MCF 10A (cell line): ENCODE data around the gene TRIM9. TPM values are rescaled to one million over a fixed set of nuclear protein-coding genes. Genes with fewer than 3 reads are reported as not detected.

Source experiments
- BruUV-seq: library from RNA; stranded (reverse); fragments of 400-500 nt; replicated peaks from 2 replicates; lab custom pipeline; 2021; lab: Mats Ljungman, UMichigan
- CTCF ChIA-PET: fragments of 300-600 bp; sonication (Branson Sonifier 250); formaldehyde crosslinking; extraction: SDS; loops from one replicate; lab custom pipeline; 2021; ENCODE audit warnings: antibody characterized with exemption, inconsistent platforms; lab: Yijun Ruan, JAX
- POLR2A ChIA-PET: fragments of 300-600, 350-650 bp; sonication (Branson Sonifier 250); formaldehyde crosslinking; extraction: SDS; loops from one replicate; lab custom pipeline; 2020; ENCODE audit warnings: antibody characterized with exemption, inconsistent platforms; lab: Yijun Ruan, JAX
- DNase-seq: peaks from one replicate; pipeline ENCODE4 v3.0.0-alpha.2; 2018; ENCODE audit not compliant: unreplicated experiment
- H3K27ac Mint-ChIP-seq: one replicate; pipeline ENCODE4 v1.8.0; 2022; ENCODE audit warnings: mild to moderate bottlenecking, low read depth, mixed read lengths; ENCODE audit not compliant: unreplicated experiment
- H3K27me3 Mint-ChIP-seq: one replicate; pipeline ENCODE4 v1.8.0; 2022; ENCODE audit warnings: mixed read lengths; ENCODE audit not compliant: insufficient read depth, unreplicated experiment
- H3K36me3 Mint-ChIP-seq: one replicate; pipeline ENCODE4 v1.8.0; 2022; ENCODE audit warnings: mild to moderate bottlenecking, moderate library complexity, mixed read lengths; ENCODE audit not compliant: insufficient read depth, unreplicated experiment
- H3K4me1 Mint-ChIP-seq: one replicate; pipeline ENCODE4 v1.8.0; 2022; ENCODE audit warnings: mixed read lengths; ENCODE audit not compliant: insufficient read depth, unreplicated experiment
- H3K4me3 Mint-ChIP-seq: one replicate; pipeline ENCODE4 v1.8.0; 2022; ENCODE audit warnings: mild to moderate bottlenecking, moderate library complexity, mixed read lengths; ENCODE audit not compliant: unreplicated experiment
- H3K9me3 Mint-ChIP-seq: one replicate; pipeline ENCODE4 v1.8.0; 2022; ENCODE audit warnings: mixed read lengths; ENCODE audit not compliant: unreplicated experiment
- intact Hi-C: fragments of 100-400 bp; cut with micrococcal nuclease; formaldehyde crosslinking; loops from 2 replicates; pipeline ENCODE4 v1.14.1; 2022
- total RNA-seq: library from RNA; stranded (reverse); gene quantifications from 2 replicates; pipeline ENCODE4 v1.2.3, GENCODE V29; 2022
- TF ChIP-seq, protein P1 (sequence below): fragments of 200-600 bp; IDR thresholded peaks from one replicate; pipeline ENCODE4 v1.8.0; 2022; ENCODE audit warnings: antibody characterized with exemption, mild to moderate bottlenecking; ENCODE audit not compliant: unreplicated experiment

Gene TRIM9
- total RNA-seq, 1 experiment from 2014 or later, result 0.19 TPM

DNA sequence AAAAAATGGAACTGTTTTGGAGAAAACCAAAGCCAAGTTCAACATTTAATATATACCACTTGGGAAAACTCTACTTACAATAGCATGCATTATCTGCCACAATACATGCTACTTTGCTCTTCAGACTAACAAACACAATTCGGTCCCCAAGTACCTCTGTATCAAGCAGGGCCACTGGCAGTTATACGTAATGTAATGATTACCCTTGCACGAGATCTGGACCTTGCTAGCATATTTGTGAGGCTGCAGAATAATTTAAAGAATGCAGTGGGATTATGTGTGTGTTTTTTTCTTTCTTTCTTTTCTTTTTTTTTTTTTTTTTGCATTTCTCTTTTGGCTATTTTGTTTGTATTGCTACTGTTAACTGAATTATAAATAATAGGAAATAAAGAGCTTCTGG lies 127.8 kb downstream of the TRIM9 start:
- intact Hi-C loops, result no loop called here
- Mint-ChIP-seq H3K27ac (no peak overlapping the region), H3K27me3 (no peaks in the 10 kb centered on the region), H3K4me1 (peaks cover 7% of the 10 kb centered on the region), H3K4me3 (no peak overlapping the region), H3K9me3 (no peaks in the 10 kb centered on the region), H3K36me3 (no peaks in the 10 kb centered on the region)
- BruUV-seq, result no TSS peak
- TF ChIP-seq, protein P1, sequence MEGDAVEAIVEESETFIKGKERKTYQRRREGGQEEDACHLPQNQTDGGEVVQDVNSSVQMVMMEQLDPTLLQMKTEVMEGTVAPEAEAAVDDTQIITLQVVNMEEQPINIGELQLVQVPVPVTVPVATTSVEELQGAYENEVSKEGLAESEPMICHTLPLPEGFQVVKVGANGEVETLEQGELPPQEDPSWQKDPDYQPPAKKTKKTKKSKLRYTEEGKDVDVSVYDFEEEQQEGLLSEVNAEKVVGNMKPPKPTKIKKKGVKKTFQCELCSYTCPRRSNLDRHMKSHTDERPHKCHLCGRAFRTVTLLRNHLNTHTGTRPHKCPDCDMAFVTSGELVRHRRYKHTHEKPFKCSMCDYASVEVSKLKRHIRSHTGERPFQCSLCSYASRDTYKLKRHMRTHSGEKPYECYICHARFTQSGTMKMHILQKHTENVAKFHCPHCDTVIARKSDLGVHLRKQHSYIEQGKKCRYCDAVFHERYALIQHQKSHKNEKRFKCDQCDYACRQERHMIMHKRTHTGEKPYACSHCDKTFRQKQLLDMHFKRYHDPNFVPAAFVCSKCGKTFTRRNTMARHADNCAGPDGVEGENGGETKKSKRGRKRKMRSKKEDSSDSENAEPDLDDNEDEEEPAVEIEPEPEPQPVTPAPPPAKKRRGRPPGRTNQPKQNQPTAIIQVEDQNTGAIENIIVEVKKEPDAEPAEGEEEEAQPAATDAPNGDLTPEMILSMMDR, result no peak
- no peak for DNase-seq
- CTCF ChIA-PET, result interaction anchor here (1.2 kb wide), 1 partner anchor 13 kb away, joined by 7 read pairs; no protein-coding TSS in a partner anchor
- POLR2A ChIA-PET, result interaction anchor here (1.1 kb wide), 1 partner anchor 12 kb away, joined by 4 read pairs; no protein-coding TSS in a partner anchor

DNA sequence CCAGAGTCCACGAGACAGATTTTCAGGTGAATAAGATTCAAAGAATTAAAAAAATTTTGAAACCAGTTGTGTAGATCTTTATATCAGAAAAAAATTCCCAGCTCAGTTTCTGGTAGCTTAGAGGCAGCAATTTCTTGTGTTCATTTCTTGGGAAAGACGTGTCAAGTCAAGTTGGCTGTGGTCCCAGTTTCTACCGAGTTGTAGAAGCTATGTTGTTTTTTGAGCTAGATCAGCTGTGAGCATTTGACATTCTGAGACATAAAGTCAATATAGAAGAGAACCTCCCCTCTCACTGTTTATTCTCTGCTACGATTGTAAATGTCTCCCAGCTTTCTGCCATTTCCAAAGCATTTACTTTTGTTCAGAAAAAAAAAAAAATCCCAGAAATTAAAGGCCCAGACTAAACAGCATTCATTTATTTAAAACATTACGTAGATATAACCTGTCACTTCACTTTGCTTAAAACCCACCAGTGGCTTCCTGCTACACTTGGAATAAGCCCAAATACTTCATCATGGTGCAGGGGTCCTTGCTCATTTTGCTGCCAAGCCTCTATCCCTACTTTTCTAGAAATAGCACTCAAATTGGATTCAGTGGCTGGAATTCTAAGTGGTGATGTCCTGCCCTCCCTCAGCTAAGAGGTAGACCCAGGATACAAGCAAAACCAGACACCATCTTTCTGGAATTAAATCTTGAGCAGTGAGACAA lies 130.1 kb downstream of the TRIM9 start:
- ChIA-PET CTCF (interaction anchor here (0.6 to 1.9 kb wide), 6 partner anchors 9 to 269 kb away, joined by 3 to 11 read pairs (median 4); no protein-coding TSS in a partner anchor), POLR2A (interaction anchor here (0.6 to 2.2 kb wide), 8 partner anchors 9 to 275 kb away, joined by 3 to 12 read pairs (median 4); partner anchors contain the start of genes PYGL and TMX1)
- intact Hi-C loops, result loop anchor here (1.0 kb wide), 1 partner anchor 10 kb away; no protein-coding TSS in a partner anchor

DNA sequence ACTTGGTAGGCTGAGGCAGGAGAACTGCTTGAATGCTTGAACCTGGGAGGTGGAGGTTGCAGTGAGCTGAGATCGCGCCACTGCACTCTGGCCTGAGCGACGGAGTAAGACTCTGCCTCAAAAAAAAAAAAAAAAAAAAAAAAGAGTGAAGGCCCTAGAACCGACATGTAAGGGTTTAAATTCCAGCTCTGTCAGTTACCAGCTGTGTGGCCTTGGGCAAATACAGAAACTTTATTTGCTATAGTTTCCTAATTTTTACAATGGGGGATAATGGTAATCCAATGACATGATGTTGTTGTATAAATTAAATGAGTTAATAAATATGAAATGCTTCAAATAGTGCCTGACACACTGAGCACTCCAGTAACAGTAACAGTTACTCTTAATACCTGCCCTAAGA lies 131.0 kb downstream of the TRIM9 start:
- TF ChIP-seq, protein P1, result no peak
- H3K27ac Mint-ChIP-seq, result no peak overlapping the region
- no peaks in the 10 kb centered on the region for H3K36me3 Mint-ChIP-seq
- H3K4me1 Mint-ChIP-seq, result peaks cover 16% of the 10 kb centered on the region
- intact Hi-C loops, result loop anchor here (1.0 kb wide), 1 partner anchor 9 kb away; no protein-coding TSS in a partner anchor
- DNase-seq, result no peak
- H3K27me3 Mint-ChIP-seq, result no peaks in the 10 kb centered on the region
- no TSS peak for BruUV-seq
- no peaks in the 10 kb centered on the region for H3K9me3 Mint-ChIP-seq
- CTCF ChIA-PET, result interaction anchor here (0.8 to 1.9 kb wide), 4 partner anchors 8 to 257 kb away, joined by 3 to 11 read pairs (median 4); no protein-coding TSS in a partner anchor
- no peak overlapping the region for H3K4me3 Mint-ChIP-seq
- POLR2A ChIA-PET, result interaction anchor here (1.0 to 2.2 kb wide), 4 partner anchors 8 to 276 kb away, joined by 4 to 12 read pairs (median 8); partner anchors contain the start of genes PYGL and TMX1

More for the DNA sequence above, 130.1 kb downstream of the TRIM9 start:
- Mint-ChIP-seq H3K4me3 (no peak overlapping the region), H3K36me3 (no peaks in the 10 kb centered on the region), H3K27ac (peak overlapping the region; percentile 29), H3K4me1 (peaks cover 16% of the 10 kb centered on the region), H3K9me3 (no peaks in the 10 kb centered on the region), H3K27me3 (no peaks in the 10 kb centered on the region)
- DNase-seq, result peak; percentile 96
- TF ChIP-seq, protein P1, result no peak
- BruUV-seq, result no TSS peak

DNA sequence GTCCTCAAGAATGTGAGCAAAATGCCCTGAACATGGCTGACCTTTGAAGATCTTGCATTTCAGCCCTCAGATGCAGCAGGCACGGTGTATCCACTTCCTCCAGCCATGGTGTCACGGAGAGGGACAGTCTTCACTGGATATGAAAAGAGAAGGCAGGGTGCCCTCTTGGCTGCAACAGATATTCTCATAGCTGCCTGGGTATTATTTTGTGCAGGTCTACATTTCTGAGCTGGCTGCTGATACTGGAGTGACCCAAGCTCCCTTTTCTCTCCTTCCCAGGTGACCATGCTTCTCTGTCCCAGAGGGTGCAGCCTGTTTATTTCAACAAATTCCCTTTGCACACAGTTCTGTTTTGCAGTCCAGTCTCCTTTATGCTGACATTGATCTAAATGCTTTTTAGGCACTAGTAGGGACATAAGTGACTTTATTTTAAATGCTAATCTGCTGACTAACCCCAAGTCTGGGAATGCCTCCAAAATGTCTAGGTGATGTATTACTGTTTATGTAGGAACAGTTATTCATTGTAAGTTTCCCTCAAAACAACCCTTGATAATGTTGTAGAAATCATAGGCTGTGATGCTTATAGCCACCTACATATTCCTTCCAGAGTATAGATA lies 133.2 kb downstream of the TRIM9 start:
- CTCF ChIA-PET, result interaction anchor here (0.5 to 1.3 kb wide), 3 partner anchors 15 to 312 kb away, joined by 3 to 6 read pairs (median 5); no protein-coding TSS in a partner anchor
- intact Hi-C loops, result no loop called here
- Mint-ChIP-seq H3K36me3 (no peaks in the 10 kb centered on the region), H3K27me3 (no peaks in the 10 kb centered on the region), H3K4me3 (no peak overlapping the region), H3K4me1 (peaks cover 21% of the 10 kb centered on the region), H3K9me3 (no peaks in the 10 kb centered on the region), H3K27ac (no peak overlapping the region)
- DNase-seq, result peak; percentile 90
- BruUV-seq, result no TSS peak
- TF ChIP-seq, protein P1, result no peak
- POLR2A ChIA-PET, result interaction anchor here (0.6 to 1.8 kb wide), 6 partner anchors 8 to 1093 kb away, joined by 3 to 5 read pairs (median 3); no protein-coding TSS in a partner anchor
